MV-4-11 (cell line): ENCODE results near the gene BBOF1.

ENCODE experiments used
- DNase-seq: peaks from one replicate; lab custom pipeline; 2025; lab: John Stamatoyannopoulos, UW

BBOF1 gene

DNA sequence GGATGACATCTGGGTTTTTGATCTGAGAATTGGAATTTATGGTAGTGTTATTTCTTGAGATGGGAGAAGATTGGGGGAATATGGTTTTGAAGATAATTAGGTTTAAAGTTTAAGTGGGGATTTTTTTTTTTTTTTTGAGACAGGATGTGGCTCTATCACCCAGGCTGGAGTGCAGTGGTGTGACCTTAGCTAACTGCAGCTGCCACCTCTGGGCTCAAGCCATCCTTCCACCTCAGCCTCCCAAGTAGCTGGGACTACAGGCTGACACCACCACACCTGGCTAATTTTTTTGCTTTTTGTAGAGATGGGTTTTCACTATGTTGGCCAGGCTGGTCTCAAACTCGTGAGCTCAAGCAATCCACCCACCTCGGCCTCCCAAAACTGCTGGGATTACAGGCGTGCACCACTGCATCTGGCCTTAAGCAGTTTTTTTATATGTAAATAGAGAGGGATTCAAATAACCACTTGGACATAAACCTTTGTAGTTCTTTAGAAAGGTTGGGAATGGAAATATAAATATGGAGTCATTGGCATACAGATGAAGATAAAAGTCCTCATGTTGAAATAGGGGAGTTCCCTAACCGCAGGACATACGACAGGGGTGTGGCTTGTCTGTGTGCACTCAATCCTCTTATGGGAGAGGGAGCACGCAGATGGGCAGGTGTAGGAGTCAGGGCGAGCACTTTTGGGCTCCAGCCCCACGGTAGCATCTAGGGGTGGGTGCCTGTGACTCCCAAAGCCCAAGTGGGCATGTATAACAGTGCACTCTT lies 70.3 kb downstream of the BBOF1 start:
- no peak for DNase-seq

DNA sequence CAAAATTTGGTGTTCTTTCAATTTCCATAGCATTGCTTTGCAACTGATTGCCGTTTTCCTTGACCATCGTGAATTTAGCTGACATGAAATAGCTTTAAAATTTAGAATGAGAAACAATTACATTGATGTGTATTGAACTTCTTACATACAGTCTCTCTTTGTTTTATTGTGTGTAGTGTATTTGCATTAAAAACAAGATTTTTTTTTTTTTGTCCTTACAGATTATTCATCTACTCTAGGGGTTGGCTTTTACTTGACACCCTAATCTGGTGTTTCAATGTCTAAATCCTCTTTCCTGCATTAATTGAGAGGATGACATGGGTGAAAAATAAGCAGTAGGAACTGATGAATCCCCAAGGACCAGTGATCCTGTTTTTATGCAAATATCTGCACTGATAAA lies 86.2 kb downstream of the BBOF1 start:
- no peak for DNase-seq

DNA sequence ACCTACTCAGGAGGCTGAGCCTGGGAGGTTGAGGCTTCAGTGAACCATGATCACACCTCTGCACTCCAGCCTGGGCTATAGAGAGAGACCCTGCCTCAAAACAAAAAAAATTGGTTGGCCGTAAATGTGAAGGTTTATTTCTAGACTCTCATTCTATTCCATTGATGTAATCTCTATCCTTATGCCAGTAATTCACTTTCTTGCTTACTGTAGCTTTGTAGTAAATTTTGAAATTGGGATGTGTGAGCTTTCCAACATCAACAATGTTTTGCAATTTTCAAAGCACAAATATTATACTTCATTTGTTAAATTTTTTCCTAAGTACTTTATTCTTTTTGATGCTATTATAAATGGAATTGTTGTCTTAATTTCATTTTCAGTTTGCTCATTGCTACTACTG lies 90.2 kb downstream of the BBOF1 start:
- DNase-seq = no peak

DNA sequence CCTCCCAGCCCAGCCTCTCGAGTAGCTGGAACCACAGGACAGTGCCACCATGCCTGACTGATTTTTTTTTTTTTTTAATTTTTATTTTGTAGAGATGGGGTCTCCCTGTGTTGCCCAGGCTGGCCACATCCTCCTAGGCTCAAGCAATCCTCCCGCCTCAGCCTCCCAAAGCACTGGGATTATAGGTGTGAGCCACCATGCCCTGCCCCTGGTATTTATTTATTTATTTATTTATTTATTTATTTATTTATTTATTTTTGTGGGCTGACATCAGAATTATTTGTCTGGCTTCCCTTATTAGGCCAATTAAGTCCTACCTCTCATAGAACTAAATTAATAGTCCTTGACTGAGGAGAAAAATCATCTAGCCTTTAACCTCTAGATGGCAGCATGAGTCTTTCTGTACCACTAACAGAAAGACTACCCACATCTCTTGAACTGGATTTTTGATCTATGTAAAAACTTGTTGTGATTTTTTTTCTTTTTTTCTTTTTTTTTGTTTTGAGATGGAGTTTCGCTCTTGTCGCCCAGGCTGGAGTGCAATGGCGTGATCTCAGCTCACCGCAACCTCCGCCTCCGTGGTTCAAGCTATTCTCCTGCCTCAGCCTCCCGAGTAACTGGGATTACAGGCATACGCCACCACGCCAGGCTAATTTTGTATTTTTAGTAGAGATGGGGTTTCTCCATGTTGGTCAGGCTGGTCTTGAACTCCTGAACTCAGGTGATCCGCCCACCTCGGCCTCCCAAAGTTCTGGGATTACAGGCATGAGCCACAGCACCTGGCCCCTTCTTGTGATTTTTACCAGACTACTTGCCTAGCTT lies 92.5 kb downstream of the BBOF1 start:
- peak; percentile 43 for DNase-seq
